HEK293T (cell line): ENCODE data around the gene PRMT1.

ENCODE experiments used
- CTCF ChIA-PET: fragments of 350-600 bp; formaldehyde crosslinking; extraction: SDS; loops from one replicate; lab custom pipeline; 2021; ENCODE audit warnings: antibody characterized with exemption, inconsistent platforms; lab: Yijun Ruan, JAX
- POLR2A ChIA-PET: fragments of 350-600 bp; formaldehyde crosslinking; extraction: SDS; loops from one replicate; lab custom pipeline; 2020; ENCODE audit warnings: antibody characterized with exemption, inconsistent platforms; lab: Yijun Ruan, JAX
- DNase-seq: peaks from one replicate; pipeline ENCODE4 v3.0.0; 2012; ENCODE audit warnings: mixed read lengths; ENCODE audit errors: extremely low spot score
- ARNT ChIP-seq: fragments of 450-650 bp; IDR thresholded peaks from 2 replicates; pipeline ENCODE4 v1.6.1; 2017; ENCODE audit warnings: mild to moderate bottlenecking
- BHLHE40 ChIP-seq: fragments of 450-650 bp; IDR thresholded peaks from 2 replicates; pipeline ENCODE4 v1.6.1; 2016; ENCODE audit warnings: mild to moderate bottlenecking, moderate library complexity, borderline replicate concordance
- CTBP1 ChIP-seq: fragments of 450-650 bp; IDR thresholded peaks from 2 replicates; pipeline ENCODE4 v1.6.1; 2016; ENCODE audit warnings: borderline replicate concordance
- ELF4 ChIP-seq: fragments of 450-650 bp; IDR thresholded peaks from 2 replicates; pipeline ENCODE4 v1.6.1; 2017; ENCODE audit warnings: antibody characterized with exemption
- FOXA1 ChIP-seq: fragments of 450-650 bp; IDR thresholded peaks from 2 replicates; pipeline ENCODE4 v1.6.1; 2016; ENCODE audit warnings: mild to moderate bottlenecking
- FOXK2 ChIP-seq: fragments of 450-650 bp; IDR thresholded peaks from 2 replicates; pipeline ENCODE4 v1.6.1; 2016; ENCODE audit warnings: mild to moderate bottlenecking
- FOXM1 ChIP-seq: fragments of 450-650 bp; IDR thresholded peaks from 2 replicates; pipeline ENCODE4 v1.6.1; 2017; ENCODE audit warnings: mild to moderate bottlenecking, borderline replicate concordance
- HDGF ChIP-seq: fragments of 450-650 bp; IDR thresholded peaks from 2 replicates; pipeline ENCODE4 v1.6.1; 2017; ENCODE audit warnings: antibody characterized with exemption, borderline replicate concordance
- L3MBTL2 ChIP-seq: fragments of 450-650 bp; conservative IDR thresholded peaks from 2 replicates; pipeline ENCODE4 v1.6.1; 2016; ENCODE audit warnings: mild to moderate bottlenecking
- LEF1 ChIP-seq: fragments of 450-650 bp; IDR thresholded peaks from 2 replicates; pipeline ENCODE4 v1.6.1; 2017; ENCODE audit warnings: mild to moderate bottlenecking, borderline replicate concordance
- NFRKB ChIP-seq: fragments of 450-650 bp; IDR thresholded peaks from 2 replicates; pipeline ENCODE4 v1.6.1; 2016; ENCODE audit warnings: mild to moderate bottlenecking, moderate library complexity
- SP1 ChIP-seq: fragments of 450-650 bp; IDR thresholded peaks from 2 replicates; pipeline ENCODE4 v1.6.1; 2017
- SUZ12 ChIP-seq: fragments of 450-650 bp; IDR thresholded peaks from 2 replicates; pipeline ENCODE4 v1.6.1; 2016; ENCODE audit warnings: mild to moderate bottlenecking
- TARDBP ChIP-seq: fragments of 450-650 bp; IDR thresholded peaks from 2 replicates; pipeline ENCODE4 v1.6.1; 2016
- ZNF384 ChIP-seq: fragments of 450-650 bp; IDR thresholded peaks from 2 replicates; pipeline ENCODE4 v1.6.1; 2016
- TF ChIP-seq, protein P1 (sequence below): fragments of 450-650 bp; IDR thresholded peaks from 2 replicates; pipeline ENCODE4 v1.6.1; 2016

PRMT1 gene

DNA sequence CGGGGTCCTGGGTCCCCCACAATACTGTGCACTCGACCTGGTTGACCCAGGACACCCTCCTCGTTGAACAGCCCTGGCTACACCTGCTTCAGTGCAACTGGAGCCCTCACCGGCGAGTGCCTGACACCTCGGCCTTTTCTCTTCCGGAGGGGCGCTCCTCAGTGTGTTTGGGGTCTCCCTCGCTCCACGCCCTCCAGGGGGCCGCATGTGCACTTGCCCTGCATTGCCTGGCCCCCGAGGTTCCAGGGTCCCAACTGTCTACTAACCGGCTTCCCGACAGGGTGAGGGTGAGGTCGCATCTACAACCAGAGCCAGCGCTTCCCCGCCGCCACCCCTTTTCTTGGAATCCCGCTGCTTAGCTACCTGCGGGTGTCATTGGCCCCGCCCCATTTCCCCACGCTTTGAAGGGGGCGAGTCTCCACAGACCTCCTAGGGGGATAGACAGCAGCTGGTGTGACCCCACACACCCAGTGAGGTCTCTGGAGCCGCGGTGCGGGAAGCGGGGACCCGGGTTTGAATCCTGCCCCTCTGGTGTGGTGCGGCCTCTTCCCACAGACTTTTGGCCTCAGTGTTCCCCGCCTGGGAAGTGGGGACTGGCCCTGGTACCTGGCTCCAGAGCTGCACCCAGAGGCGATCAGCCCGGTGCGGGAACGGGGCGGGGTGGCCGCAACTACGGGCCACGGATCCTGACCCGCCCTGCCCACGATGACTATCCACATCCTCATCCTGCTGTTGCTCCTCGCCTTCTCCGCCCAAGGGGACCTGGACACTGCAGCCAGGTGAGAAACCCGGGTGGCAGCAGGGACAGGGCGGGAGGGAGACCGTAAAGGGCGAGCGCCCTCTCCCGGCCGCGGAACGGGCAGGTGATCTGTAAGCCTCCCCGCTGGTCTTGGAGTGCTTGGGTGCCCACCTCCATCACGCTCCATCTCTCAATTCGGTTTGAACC, 12.3 kb downstream of the PRMT1 start, which contains the start of gene ADM5:
TSS of gene ADM5 (plus strand) at position 462 of the 946 bp plus-strand sequence. CDS start at position 706, 244 bp downstream.
- POLR2A ChIA-PET, result interaction anchor here (1.0 kb wide), 1 partner anchor 28 kb away, joined by 4 read pairs; no protein-coding TSS in a partner anchor
- no peak for DNase-seq
- no peak for TF ChIP-seq LEF1
- TF ChIP-seq FOXK2, result no peak
- no peak for TF ChIP-seq CTBP1
- no peak for TF ChIP-seq ZNF384
- no peak for TF ChIP-seq ARNT
- no peak for TF ChIP-seq HDGF
- TF ChIP-seq BHLHE40, result no peak
- TF ChIP-seq NFRKB, result no peak
- no peak for TF ChIP-seq L3MBTL2
- TF ChIP-seq SUZ12, result no peak
- TF ChIP-seq TARDBP, result no peak
- no peak for TF ChIP-seq SP1
- no peak for TF ChIP-seq ELF4
- TF ChIP-seq FOXA1, result no peak
- TF ChIP-seq FOXM1, result no peak
- TF ChIP-seq, protein P1, sequence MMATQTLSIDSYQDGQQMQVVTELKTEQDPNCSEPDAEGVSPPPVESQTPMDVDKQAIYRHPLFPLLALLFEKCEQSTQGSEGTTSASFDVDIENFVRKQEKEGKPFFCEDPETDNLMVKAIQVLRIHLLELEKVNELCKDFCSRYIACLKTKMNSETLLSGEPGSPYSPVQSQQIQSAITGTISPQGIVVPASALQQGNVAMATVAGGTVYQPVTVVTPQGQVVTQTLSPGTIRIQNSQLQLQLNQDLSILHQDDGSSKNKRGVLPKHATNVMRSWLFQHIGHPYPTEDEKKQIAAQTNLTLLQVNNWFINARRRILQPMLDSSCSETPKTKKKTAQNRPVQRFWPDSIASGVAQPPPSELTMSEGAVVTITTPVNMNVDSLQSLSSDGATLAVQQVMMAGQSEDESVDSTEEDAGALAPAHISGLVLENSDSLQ, result no peak
- CTCF ChIA-PET, result interaction anchor here (0.7 kb wide), 1 partner anchor 14 kb away, joined by 4 read pairs; no protein-coding TSS in a partner anchor

DNA sequence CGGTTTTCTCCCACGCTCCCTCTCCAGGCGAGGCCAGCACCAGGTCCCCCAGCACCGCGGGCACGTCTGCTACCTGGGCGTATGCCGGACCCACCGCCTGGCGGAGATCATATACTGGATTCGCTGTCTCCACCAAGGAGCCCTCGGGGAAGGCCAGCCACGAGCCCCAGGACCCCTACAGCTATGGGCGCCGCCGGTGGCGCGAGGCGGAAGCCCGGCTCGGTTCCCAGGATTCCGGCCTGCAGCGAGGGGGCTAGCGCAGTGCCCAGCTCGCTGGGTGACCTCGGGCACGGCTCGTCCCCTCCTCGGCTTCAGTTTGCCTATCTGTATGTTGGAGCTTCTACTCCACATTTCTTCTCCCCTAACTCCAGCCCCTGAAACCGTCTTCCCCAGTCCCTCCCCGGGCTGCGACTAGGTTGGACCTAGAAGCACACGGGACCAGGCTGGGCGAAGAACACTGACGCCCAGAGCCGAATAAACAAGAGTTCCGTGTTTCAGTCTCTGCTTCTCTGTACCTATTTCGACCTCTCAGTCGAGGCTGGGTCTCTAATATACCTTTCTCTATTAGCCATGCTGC, 13.1 kb downstream of the PRMT1 start:
- POLR2A ChIA-PET, result interaction anchor here (1.0 kb wide), 1 partner anchor 27 kb away, joined by 4 read pairs; no protein-coding TSS in a partner anchor
- DNase-seq, result no peak

DNA sequence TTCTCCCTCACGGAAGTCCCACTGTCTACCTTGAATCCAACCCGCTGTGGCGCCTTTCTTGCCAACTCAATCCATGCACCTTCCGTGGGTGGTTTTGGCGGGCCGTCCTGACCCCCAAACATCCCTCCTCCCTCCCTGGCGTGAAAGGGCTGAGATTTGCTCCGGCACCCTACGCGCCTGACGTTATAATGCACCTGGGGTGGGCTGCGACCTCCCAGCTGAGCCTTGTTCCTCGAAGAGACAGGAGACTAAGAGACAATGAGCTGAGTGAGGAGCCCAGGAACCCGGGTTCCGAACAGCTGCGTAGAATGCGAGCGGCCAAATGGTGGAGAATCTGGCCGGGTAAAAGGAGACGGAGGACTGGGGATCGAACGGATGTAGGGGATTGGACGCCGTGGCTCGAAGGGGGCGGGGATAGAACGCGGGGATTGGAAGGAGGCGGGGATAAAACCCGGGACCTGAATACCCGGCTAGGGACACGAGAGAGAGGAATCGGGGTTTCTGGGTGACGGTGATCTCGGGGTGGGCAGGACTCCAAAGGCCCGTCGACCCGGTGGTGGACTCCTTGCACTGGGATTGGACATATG, 13.7 kb downstream of the PRMT1 start, which contains the start of gene CPT1C:
TSS of gene CPT1C (plus strand) at position 461 of the 587 bp plus-strand sequence. CDS start 1,137 bp downstream, outside the sequence.
- TF ChIP-seq ZNF384, result no peak
- no peak for TF ChIP-seq LEF1
- no peak for TF ChIP-seq FOXA1
- TF ChIP-seq FOXK2, result no peak
- no peak for TF ChIP-seq L3MBTL2
- no peak for TF ChIP-seq HDGF
- TF ChIP-seq FOXM1, result no peak
- no peak for TF ChIP-seq SUZ12
- TF ChIP-seq NFRKB, result no peak
- TF ChIP-seq BHLHE40, result no peak
- TF ChIP-seq ELF4, result no peak
- TF ChIP-seq CTBP1, result no peak
- TF ChIP-seq, protein P1, result no peak
- no peak for TF ChIP-seq ARNT
- TF ChIP-seq SP1, result no peak
- no peak for TF ChIP-seq TARDBP
- ChIA-PET POLR2A (no interaction called here), CTCF (no interaction called here)
- no peak for DNase-seq

More for the DNA sequence above, 13.1 kb downstream of the PRMT1 start:
- no peak for TF ChIP-seq LEF1
- TF ChIP-seq, protein P1, result no peak
- no peak for TF ChIP-seq NFRKB
- no peak for TF ChIP-seq TARDBP
- no peak for TF ChIP-seq HDGF
- TF ChIP-seq FOXM1, result no peak
- no peak for TF ChIP-seq FOXK2
- TF ChIP-seq L3MBTL2, result no peak
- no peak for TF ChIP-seq SUZ12
- no peak for TF ChIP-seq BHLHE40
- TF ChIP-seq ZNF384, result no peak
- no peak for TF ChIP-seq SP1
- no peak for TF ChIP-seq ELF4
- no peak for TF ChIP-seq FOXA1
- no peak for TF ChIP-seq ARNT
- TF ChIP-seq CTBP1, result no peak
- CTCF ChIA-PET, result interaction anchor here (0.7 kb wide), 1 partner anchor 14 kb away, joined by 4 read pairs; no protein-coding TSS in a partner anchor

DNA sequence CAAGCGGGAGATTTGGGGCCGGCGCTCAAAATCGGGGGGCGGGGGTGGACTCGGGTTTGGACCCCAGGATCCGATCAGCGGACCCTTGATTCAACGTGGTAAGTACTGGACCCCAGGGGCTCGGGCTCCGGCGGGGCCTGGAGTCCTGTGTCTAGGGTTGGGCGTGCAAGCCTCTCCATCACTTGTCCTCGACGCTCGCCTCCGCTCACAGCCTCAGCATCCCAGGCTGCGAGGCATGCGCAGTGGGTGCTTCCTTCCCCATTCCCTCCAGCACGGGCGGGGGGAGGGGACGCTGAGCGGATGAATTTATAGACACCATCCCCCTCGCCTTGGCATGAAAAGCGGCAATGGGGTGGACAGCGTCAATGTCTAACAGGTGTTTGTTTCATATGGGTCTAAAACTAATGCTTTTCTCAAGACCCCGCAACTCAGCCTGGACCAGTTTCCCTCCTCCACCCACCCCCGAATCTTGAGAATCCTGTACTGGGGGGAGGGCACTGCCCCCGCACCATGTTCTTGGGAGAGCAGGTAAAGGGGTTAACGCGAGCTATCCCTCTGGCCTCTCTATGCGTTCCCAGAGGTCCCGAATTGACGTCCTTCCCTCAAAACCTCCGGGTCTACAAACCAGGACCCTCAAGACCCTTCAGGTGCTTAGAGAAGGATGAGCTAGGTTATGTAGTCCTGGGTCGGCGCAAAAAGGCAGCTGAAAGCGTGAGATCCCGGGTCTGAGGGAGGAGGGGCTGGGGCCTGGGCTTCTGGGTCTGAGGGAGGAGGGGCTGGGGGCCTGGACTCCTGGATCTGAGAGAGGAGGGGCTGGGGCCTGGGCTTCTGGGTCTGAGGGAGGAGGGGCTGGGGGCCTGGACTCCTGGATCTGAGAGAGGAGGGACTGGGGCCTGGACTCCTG, 14.4 kb downstream of the PRMT1 start:
- POLR2A ChIA-PET, result no interaction called here
- CTCF ChIA-PET, result no interaction called here
- no peak for TF ChIP-seq ELF4
- TF ChIP-seq HDGF, result no peak
- TF ChIP-seq, protein P1, result no peak
- TF ChIP-seq ZNF384, result no peak
- TF ChIP-seq NFRKB, result no peak
- TF ChIP-seq BHLHE40, result no peak
- no peak for TF ChIP-seq L3MBTL2
- TF ChIP-seq FOXK2, result no peak
- no peak for TF ChIP-seq SP1
- TF ChIP-seq ARNT, result no peak
- TF ChIP-seq CTBP1, result no peak
- no peak for TF ChIP-seq LEF1
- no peak for TF ChIP-seq SUZ12
- no peak for TF ChIP-seq FOXM1
- no peak for TF ChIP-seq FOXA1
- no peak for TF ChIP-seq TARDBP
- DNase-seq, result no peak
